Activated T-helper 17 cell treated with anti-CD3 and anti-CD28 coated beads, Interleukin-2, amount 50 U/mL, for 72 hours (primary cell): ENCODE measurements around the gene C1QC. TPM values are rescaled to one million over a fixed set of nuclear protein-coding genes. Genes with fewer than 3 reads are reported as not detected.

ENCODE experiments used
- ATAC-seq: fragments of 150-1000 bp; cut with Tn5 transposase; replicated peaks from 2 replicates; pipeline ENCODE4 v1.10.0; 2021; ENCODE audit warnings: mild to moderate bottlenecking, moderate library complexity
- H3K27ac Mint-ChIP-seq: one replicate; pipeline ENCODE4 v1.8.0; 2022; ENCODE audit warnings: mixed read lengths
- H3K27me3 Mint-ChIP-seq: one replicate; pipeline ENCODE4 v1.8.0; 2022; ENCODE audit warnings: mixed read lengths
- H3K36me3 Mint-ChIP-seq: one replicate; pipeline ENCODE4 v1.8.0; 2022; ENCODE audit warnings: low read depth, mild to moderate bottlenecking, mixed read lengths
- H3K4me1 Mint-ChIP-seq: one replicate; pipeline ENCODE4 v1.8.0; 2022; ENCODE audit warnings: mixed read lengths
- H3K4me3 Mint-ChIP-seq: one replicate; pipeline ENCODE4 v1.8.0; 2022; ENCODE audit warnings: mild to moderate bottlenecking, mixed read lengths
- H3K9me3 Mint-ChIP-seq: one replicate; pipeline ENCODE4 v1.8.0; 2022; ENCODE audit warnings: mixed read lengths
- total RNA-seq, 2 donors: library from RNA; stranded (reverse); gene quantifications; one replicate each; pipeline ENCODE4 v1.2.3, GENCODE V29; 2022

The C1QC gene
- total RNA-seq, 2 donors from 2014 or later = not detected

- Mint-ChIP-seq H3K27ac (no peak overlapping the region), H3K27me3 (peaks cover 52% of the 10 kb centered on the region), H3K9me3 (no peaks in the 10 kb centered on the region), H3K4me3 (no peak overlapping the region), H3K4me1 (no peaks in the 10 kb centered on the region), H3K36me3 (no peaks in the 10 kb centered on the region)
- no peak for ATAC-seq
Measured at GRCh38 chr1:22611530-22611947, 31.9 kb upstream of the C1QC start.

GRCh38 chr1:22612671-22613571 lies 30.5 kb upstream of the C1QC start:
- Mint-ChIP-seq H3K4me1 (no peaks in the 10 kb centered on the region), H3K27ac (no peak overlapping the region), H3K36me3 (no peaks in the 10 kb centered on the region), H3K27me3 (peaks cover 48% of the 10 kb centered on the region), H3K9me3 (no peaks in the 10 kb centered on the region), H3K4me3 (no peak overlapping the region)
- ATAC-seq = no peak

- no peak for ATAC-seq
- Mint-ChIP-seq H3K36me3 (no peaks in the 10 kb centered on the region), H3K4me3 (no peak overlapping the region), H3K4me1 (no peaks in the 10 kb centered on the region), H3K9me3 (no peaks in the 10 kb centered on the region), H3K27ac (no peak overlapping the region), H3K27me3 (peaks cover 42% of the 10 kb centered on the region)
Measured at GRCh38 chr1:22613572-22613918, 29.9 kb upstream of the C1QC start.

- ATAC-seq = no peak
- H3K4me3 Mint-ChIP-seq = no peak overlapping the region
Measured at GRCh38 chr1:22613951-22614350, 29.5 kb upstream of the C1QC start.

GRCh38 chr1:22615886-22616285 lies 27.5 kb upstream of the C1QC start:
- ATAC-seq = no peak
- H3K4me3 Mint-ChIP-seq = no peak overlapping the region
- no peaks in the 10 kb centered on the region for H3K36me3 Mint-ChIP-seq
- no peaks in the 10 kb centered on the region for H3K4me1 Mint-ChIP-seq
- H3K27ac Mint-ChIP-seq = no peak overlapping the region
- no peaks in the 10 kb centered on the region for H3K9me3 Mint-ChIP-seq
- peaks cover 31% of the 10 kb centered on the region for H3K27me3 Mint-ChIP-seq

More at GRCh38 chr1:22613951-22614350, 29.5 kb upstream of the C1QC start:
- H3K27me3 Mint-ChIP-seq = peaks cover 40% of the 10 kb centered on the region
- H3K9me3 Mint-ChIP-seq = no peaks in the 10 kb centered on the region
- H3K4me1 Mint-ChIP-seq = no peaks in the 10 kb centered on the region
- no peaks in the 10 kb centered on the region for H3K36me3 Mint-ChIP-seq
- H3K27ac Mint-ChIP-seq = no peak overlapping the region

GRCh38 chr1:22616571-22616970 lies 26.9 kb upstream of the C1QC start:
- ATAC-seq = no peak
- H3K27me3 Mint-ChIP-seq = peaks cover 24% of the 10 kb centered on the region
- no peaks in the 10 kb centered on the region for H3K36me3 Mint-ChIP-seq
- no peaks in the 10 kb centered on the region for H3K4me1 Mint-ChIP-seq
- no peak overlapping the region for H3K27ac Mint-ChIP-seq
- no peak overlapping the region for H3K4me3 Mint-ChIP-seq
- H3K9me3 Mint-ChIP-seq = no peaks in the 10 kb centered on the region

- H3K27me3 Mint-ChIP-seq = peaks cover 28% of the 10 kb centered on the region
- H3K27ac Mint-ChIP-seq = no peak overlapping the region
- no peak overlapping the region for H3K4me3 Mint-ChIP-seq
- H3K9me3 Mint-ChIP-seq = no peaks in the 10 kb centered on the region
- ATAC-seq = no peak
- no peaks in the 10 kb centered on the region for H3K4me1 Mint-ChIP-seq
- H3K36me3 Mint-ChIP-seq = no peaks in the 10 kb centered on the region
Measured at GRCh38 chr1:22618056-22618455, 25.4 kb upstream of the C1QC start.

- no peaks in the 10 kb centered on the region for H3K4me1 Mint-ChIP-seq
- no peak overlapping the region for H3K27ac Mint-ChIP-seq
- H3K4me3 Mint-ChIP-seq = no peak overlapping the region
- H3K27me3 Mint-ChIP-seq = peaks cover 28% of the 10 kb centered on the region
- ATAC-seq = no peak
- no peaks in the 10 kb centered on the region for H3K36me3 Mint-ChIP-seq
- no peaks in the 10 kb centered on the region for H3K9me3 Mint-ChIP-seq
Measured at GRCh38 chr1:22619252-22619651, 24.2 kb upstream of the C1QC start.

- no peak for ATAC-seq
- no peaks in the 10 kb centered on the region for H3K36me3 Mint-ChIP-seq
- H3K27me3 Mint-ChIP-seq = peaks cover 28% of the 10 kb centered on the region
- no peak overlapping the region for H3K4me3 Mint-ChIP-seq
- H3K4me1 Mint-ChIP-seq = no peaks in the 10 kb centered on the region
- H3K9me3 Mint-ChIP-seq = no peaks in the 10 kb centered on the region
- H3K27ac Mint-ChIP-seq = no peak overlapping the region
Measured at GRCh38 chr1:22619798-22620197, 23.6 kb upstream of the C1QC start.

- ATAC-seq = no peak
- H3K36me3 Mint-ChIP-seq = no peaks in the 10 kb centered on the region
- H3K27me3 Mint-ChIP-seq = peaks cover 28% of the 10 kb centered on the region
- no peaks in the 10 kb centered on the region for H3K9me3 Mint-ChIP-seq
- no peak overlapping the region for H3K4me3 Mint-ChIP-seq
- no peaks in the 10 kb centered on the region for H3K4me1 Mint-ChIP-seq
- H3K27ac Mint-ChIP-seq = no peak overlapping the region
Measured at GRCh38 chr1:22621761-22622160, 21.7 kb upstream of the C1QC start.

GRCh38 chr1:22625262-22625925 lies 18.0 kb upstream of the C1QC start:
- no peaks in the 10 kb centered on the region for H3K9me3 Mint-ChIP-seq
- H3K4me1 Mint-ChIP-seq = no peaks in the 10 kb centered on the region
- H3K27ac Mint-ChIP-seq = no peak overlapping the region
- no peaks in the 10 kb centered on the region for H3K36me3 Mint-ChIP-seq
- ATAC-seq = peak; percentile 37
- H3K4me3 Mint-ChIP-seq = no peak overlapping the region
- peaks cover 41% of the 10 kb centered on the region for H3K27me3 Mint-ChIP-seq

- H3K27ac Mint-ChIP-seq = no peak overlapping the region
- no peaks in the 10 kb centered on the region for H3K36me3 Mint-ChIP-seq
- no peaks in the 10 kb centered on the region for H3K4me1 Mint-ChIP-seq
- H3K9me3 Mint-ChIP-seq = no peaks in the 10 kb centered on the region
- H3K27me3 Mint-ChIP-seq = peaks cover 45% of the 10 kb centered on the region
- H3K4me3 Mint-ChIP-seq = no peak overlapping the region
- no peak for ATAC-seq
Measured at GRCh38 chr1:22626237-22627157, 16.9 kb upstream of the C1QC start.

GRCh38 chr1:22627331-22627730 lies 16.1 kb upstream of the C1QC start:
- no peaks in the 10 kb centered on the region for H3K9me3 Mint-ChIP-seq
- peaks cover 50% of the 10 kb centered on the region for H3K27me3 Mint-ChIP-seq
- H3K4me1 Mint-ChIP-seq = no peaks in the 10 kb centered on the region
- no peak for ATAC-seq
- H3K27ac Mint-ChIP-seq = no peak overlapping the region
- H3K36me3 Mint-ChIP-seq = no peaks in the 10 kb centered on the region
- H3K4me3 Mint-ChIP-seq = no peak overlapping the region

- Mint-ChIP-seq H3K9me3 (no peaks in the 10 kb centered on the region), H3K27ac (no peak overlapping the region), H3K4me1 (no peaks in the 10 kb centered on the region), H3K36me3 (no peaks in the 10 kb centered on the region), H3K4me3 (no peak overlapping the region), H3K27me3 (peaks cover 44% of the 10 kb centered on the region)
- ATAC-seq = no peak
Measured at GRCh38 chr1:22628698-22629444, 14.6 kb upstream of the C1QC start.
